Cardiac muscle cell (in vitro differentiated cells and primary cell): ENCODE results near the gene IRF2BPL. TPM values are rescaled to one million over a fixed set of nuclear protein-coding genes. Genes with fewer than 3 reads are reported as not detected.

Source experiments
- DNase-seq, 2 donors: peaks; one replicate each; pipeline versions ENCODE4 v3.0.0 to v3.0.0-alpha.2; 2010 to 2017; ENCODE audit warnings: low read depth in 1 of 2, low spot score in 1 of 2
- H3K27ac ChIP-seq: fragments of 200-600 bp; sonication (generic); 2 replicates; pipeline ENCODE4 v1.5.1; 2016
- H3K27me3 ChIP-seq: fragments of 200-600 bp; sonication (generic); 2 replicates; pipeline ENCODE4 v1.6.0; 2016; ENCODE audit warnings: control low read depth
- H3K36me3 ChIP-seq: fragments of 200-600 bp; sonication (generic); 2 replicates; pipeline ENCODE4 v1.5.1; 2016; ENCODE audit warnings: control low read depth
- H3K4me1 ChIP-seq: fragments of 200-600 bp; sonication (generic); 2 replicates; pipeline ENCODE4 v1.8.1; 2017; ENCODE audit warnings: low read depth, mild to moderate bottlenecking, mixed run types
- H3K4me3 ChIP-seq: fragments of 200-600 bp; sonication (generic); 2 replicates; pipeline ENCODE4 v1.5.1; 2016; ENCODE audit warnings: mild to moderate bottlenecking
- H3K9me3 ChIP-seq: fragments of 200-600 bp; sonication (generic); 2 replicates; pipeline ENCODE4 v1.5.1; 2017; ENCODE audit warnings: low read depth, mild to moderate bottlenecking, control low read depth
- CTCF ChIP-seq: IDR thresholded peaks from 2 replicates; pipeline ENCODE4 v1.5.1; 2012; ENCODE audit warnings: low read depth, mild to moderate bottlenecking, low read length
- polyA plus RNA-seq: library from polyadenylated mRNA; unstranded; fragments of >200 nt; fragmentation: Nextera tagmentation; extraction: Ambion mirVana; gene quantifications from 2 replicates; pipeline ENCODE4 v1.2.1, GENCODE V29; 2016
- total RNA-seq: library from RNA; depleted of rRNA; stranded (reverse); fragments of >200 nt; gene quantifications from 2 replicates; pipeline ENCODE4 v1.2.3, GENCODE V29; 2016

IRF2BPL gene
- total and polyA plus RNA-seq, 2 experiments from 2014 or later: 43.7 to 185 TPM

- H3K36me3 ChIP-seq: no peaks in the 10 kb centered on the region
- H3K4me3 ChIP-seq: no peak overlapping the region
- H3K4me1 ChIP-seq: peaks cover 19% of the 10 kb centered on the region
- H3K27me3 ChIP-seq: no peaks in the 10 kb centered on the region
- TF ChIP-seq CTCF: no peak
- no peak overlapping the region for H3K27ac ChIP-seq
- no peaks in the 10 kb centered on the region for H3K9me3 ChIP-seq
- DNase-seq: peak in 1 of 2 donors; percentile 62
Measured at GRCh38 chr14:77018785-77019184, 9.7 kb downstream of the IRF2BPL start.

- TF ChIP-seq CTCF: no peak
- Histone ChIP-seq H3K4me1 (peaks cover 10% of the 10 kb centered on the region), H3K9me3 (no peaks in the 10 kb centered on the region), H3K27ac (no peak overlapping the region), H3K36me3 (no peaks in the 10 kb centered on the region), H3K4me3 (no peak overlapping the region), H3K27me3 (no peaks in the 10 kb centered on the region)
- no peak for DNase-seq
Measured at GRCh38 chr14:77017666-77018065, 10.8 kb downstream of the IRF2BPL start.

- no peak for TF ChIP-seq CTCF
Measured at GRCh38 chr14:77014734-77015133, 13.8 kb downstream of the IRF2BPL start.

GRCh38 chr14:77014004-77014604 lies 14.4 kb downstream of the IRF2BPL start:
- Histone ChIP-seq H3K27ac (peak overlapping the region; percentile 89), H3K27me3 (no peaks in the 10 kb centered on the region), H3K36me3 (no peaks in the 10 kb centered on the region), H3K4me3 (no peak overlapping the region), H3K4me1 (peaks cover 10% of the 10 kb centered on the region), H3K9me3 (no peaks in the 10 kb centered on the region)
- peak; percentile 83 to 87 for DNase-seq
- no peak for TF ChIP-seq CTCF

More at GRCh38 chr14:77014734-77015133, 13.8 kb downstream of the IRF2BPL start:
- no peak overlapping the region for H3K4me3 ChIP-seq
- H3K4me1 ChIP-seq: peaks cover 10% of the 10 kb centered on the region
- H3K27me3 ChIP-seq: no peaks in the 10 kb centered on the region
- no peak for DNase-seq
- peak overlapping the region; percentile 89 for H3K27ac ChIP-seq
- H3K9me3 ChIP-seq: no peaks in the 10 kb centered on the region
- H3K36me3 ChIP-seq: no peaks in the 10 kb centered on the region

- Histone ChIP-seq H3K27me3 (no peaks in the 10 kb centered on the region), H3K4me1 (peaks cover 10% of the 10 kb centered on the region), H3K36me3 (no peaks in the 10 kb centered on the region), H3K4me3 (no peak overlapping the region), H3K9me3 (no peaks in the 10 kb centered on the region), H3K27ac (no peak overlapping the region)
- DNase-seq: peak in 1 of 2 donors; percentile 52
- TF ChIP-seq CTCF: no peak
Measured at GRCh38 chr14:77012193-77012765, 16.2 kb downstream of the IRF2BPL start.
